HepG2 (cell line): ENCODE results near the gene IQCH. TPM values are rescaled to one million over a fixed set of nuclear protein-coding genes. Genes with fewer than 3 reads are reported as not detected.
A peak's percentile ranks its signal among the peaks of the same experiment; 100 is the strongest.

Experiments used
- BORCS8-MEF2B ChIP-seq: sonication (generic); formaldehyde crosslinking; IDR thresholded peaks from 2 replicates; pipeline ENCODE4 v1.8.0; 2022; ENCODE audit warnings: mild to moderate bottlenecking, missing genetic modification reagents
- HMG20B ChIP-seq: conservative IDR thresholded peaks from 2 replicates; pipeline ENCODE4 v1.6.1; 2016; ENCODE audit warnings: missing genetic modification reagents, missing compliant biosample characterization
- NAIF1 ChIP-seq: sonication (generic); formaldehyde crosslinking; IDR thresholded peaks from 2 replicates; pipeline ENCODE4 v1.5.0; 2020; ENCODE audit warnings: mild to moderate bottlenecking, missing genetic modification reagents, borderline replicate concordance
- ZNF253 ChIP-seq: sonication (generic); formaldehyde crosslinking; IDR thresholded peaks from 2 replicates; pipeline ENCODE4 v1.8.0; 2022; ENCODE audit warnings: mild to moderate bottlenecking, missing genetic modification reagents, borderline replicate concordance
- ZNF543 ChIP-seq: sonication (generic); formaldehyde crosslinking; IDR thresholded peaks from 2 replicates; pipeline ENCODE4 v1.4.0; 2020; ENCODE audit warnings: mild to moderate bottlenecking, missing genetic modification reagents
- ZNF713 ChIP-seq: sonication (generic); formaldehyde crosslinking; IDR thresholded peaks from 2 replicates; pipeline ENCODE4 v1.4.0; 2020; ENCODE audit warnings: mild to moderate bottlenecking, missing genetic modification reagents
- ZNF724P ChIP-seq: sonication (generic); formaldehyde crosslinking; IDR thresholded peaks from 2 replicates; pipeline ENCODE4 v1.8.0; 2022; ENCODE audit warnings: missing genetic modification reagents, borderline replicate concordance
- ZNF777 ChIP-seq: sonication (generic); formaldehyde crosslinking; IDR thresholded peaks from 2 replicates; pipeline ENCODE4 v1.4.0; 2020; ENCODE audit warnings: missing genetic modification reagents
- ZNF883 ChIP-seq: sonication (generic); formaldehyde crosslinking; IDR thresholded peaks from 2 replicates; pipeline ENCODE4 v1.5.1; 2020; ENCODE audit warnings: mild to moderate bottlenecking, missing genetic modification reagents; ENCODE audit errors: not compliant biosample characterization
- polyA plus RNA-seq, 8 experiments: library from polyadenylated mRNA; depleted of rRNA in 3 of 8; stranded (reverse) in 7 of 8; unstranded in 1 of 8; fragments of >200 nt; fragmentation: Illumina TruSeq in 4 of 8; extraction: Trizol in 4 of 8; gene quantifications; 2 replicates each; pipeline versions ENCODE4 v1.2.1 to v1.2.3, GENCODE V29; 2011 to 2016; ENCODE audit warnings: low read depth in 4 of 8, missing spikeins in 1 of 8, mixed read lengths in 1 of 8; ENCODE audit not compliant: insufficient read depth in 1 of 8
- total RNA-seq, 5 experiments: library from RNA; depleted of rRNA; stranded (reverse); fragments of >200 nt; fragmentation: Illumina TruSeq; extraction: Trizol; gene quantifications; 2 replicates each; pipeline ENCODE4 v1.2.3, GENCODE V29; 2016; ENCODE audit warnings: low read depth in 1 of 5
- TF ChIP-seq, protein P1 (sequence below): sonication (generic); formaldehyde crosslinking; IDR thresholded peaks from 2 replicates; pipeline ENCODE4 v1.5.0; 2020; ENCODE audit warnings: mild to moderate bottlenecking, missing genetic modification reagents, borderline replicate concordance
- TF ChIP-seq, protein P2 (sequence below): sonication (generic); formaldehyde crosslinking; IDR thresholded peaks from 2 replicates; pipeline ENCODE4 v1.8.0; 2022; ENCODE audit warnings: mild to moderate bottlenecking, missing genetic modification reagents
- TF ChIP-seq, protein P3 (sequence below): sonication (generic); formaldehyde crosslinking; IDR thresholded peaks from 2 replicates; pipeline ENCODE4 v1.9.0; 2021; ENCODE audit warnings: missing genetic modification reagents, borderline replicate concordance

Gene IQCH
- total and polyA plus RNA-seq, 2 of the 13 experiments (the other 11 are each of a cell fraction or from before 2014, with no cell fraction given) = 0.16 to 0.55 TPM

DNA sequence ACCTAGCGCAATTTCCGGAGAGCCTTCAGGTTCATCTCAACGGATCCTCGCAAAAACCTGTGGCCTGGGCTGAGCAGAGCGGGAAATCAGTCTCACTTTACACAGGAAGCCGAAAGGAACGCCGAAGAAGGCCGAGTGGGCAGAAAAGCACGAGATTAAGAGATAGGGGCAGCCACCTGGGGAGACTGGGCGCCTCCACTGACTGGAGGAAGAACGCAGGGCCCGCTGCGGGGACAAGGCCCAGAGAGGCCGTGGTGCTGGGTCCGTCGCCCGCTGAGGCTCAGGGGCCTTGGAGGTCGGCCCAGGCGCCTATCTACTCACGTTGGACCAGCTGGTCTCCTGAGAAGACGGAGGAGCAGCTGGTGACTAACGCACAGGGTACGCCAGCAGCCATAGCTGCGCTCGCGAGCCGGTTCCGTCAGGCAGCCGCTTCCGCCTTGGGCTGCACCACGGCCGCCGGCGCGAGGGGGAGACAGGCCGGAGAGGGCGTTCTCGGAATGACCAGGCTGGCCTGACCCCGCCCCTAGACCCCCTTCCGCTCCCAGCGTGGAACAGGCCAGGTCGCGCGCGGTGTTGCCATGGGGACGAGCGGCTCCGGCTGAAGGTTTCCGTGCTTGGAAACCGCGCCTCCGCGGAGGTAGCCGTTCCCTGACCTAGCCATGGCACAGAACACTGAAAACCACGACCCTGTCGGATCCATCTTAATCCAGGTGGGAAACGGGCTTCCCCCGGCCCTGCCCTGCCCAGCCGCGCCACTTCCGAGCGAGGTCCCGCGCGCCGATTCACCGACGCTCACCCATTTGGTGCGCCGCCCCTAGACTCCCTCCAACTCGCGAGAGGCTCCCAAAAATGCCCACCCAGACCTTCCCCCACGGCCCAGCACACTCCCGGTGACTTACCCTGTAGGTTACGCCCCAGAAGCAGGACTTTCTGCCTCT lies at the start of gene IQCH, which contains the start of gene AAGAB (continued):
- TF ChIP-seq, protein P1, sequence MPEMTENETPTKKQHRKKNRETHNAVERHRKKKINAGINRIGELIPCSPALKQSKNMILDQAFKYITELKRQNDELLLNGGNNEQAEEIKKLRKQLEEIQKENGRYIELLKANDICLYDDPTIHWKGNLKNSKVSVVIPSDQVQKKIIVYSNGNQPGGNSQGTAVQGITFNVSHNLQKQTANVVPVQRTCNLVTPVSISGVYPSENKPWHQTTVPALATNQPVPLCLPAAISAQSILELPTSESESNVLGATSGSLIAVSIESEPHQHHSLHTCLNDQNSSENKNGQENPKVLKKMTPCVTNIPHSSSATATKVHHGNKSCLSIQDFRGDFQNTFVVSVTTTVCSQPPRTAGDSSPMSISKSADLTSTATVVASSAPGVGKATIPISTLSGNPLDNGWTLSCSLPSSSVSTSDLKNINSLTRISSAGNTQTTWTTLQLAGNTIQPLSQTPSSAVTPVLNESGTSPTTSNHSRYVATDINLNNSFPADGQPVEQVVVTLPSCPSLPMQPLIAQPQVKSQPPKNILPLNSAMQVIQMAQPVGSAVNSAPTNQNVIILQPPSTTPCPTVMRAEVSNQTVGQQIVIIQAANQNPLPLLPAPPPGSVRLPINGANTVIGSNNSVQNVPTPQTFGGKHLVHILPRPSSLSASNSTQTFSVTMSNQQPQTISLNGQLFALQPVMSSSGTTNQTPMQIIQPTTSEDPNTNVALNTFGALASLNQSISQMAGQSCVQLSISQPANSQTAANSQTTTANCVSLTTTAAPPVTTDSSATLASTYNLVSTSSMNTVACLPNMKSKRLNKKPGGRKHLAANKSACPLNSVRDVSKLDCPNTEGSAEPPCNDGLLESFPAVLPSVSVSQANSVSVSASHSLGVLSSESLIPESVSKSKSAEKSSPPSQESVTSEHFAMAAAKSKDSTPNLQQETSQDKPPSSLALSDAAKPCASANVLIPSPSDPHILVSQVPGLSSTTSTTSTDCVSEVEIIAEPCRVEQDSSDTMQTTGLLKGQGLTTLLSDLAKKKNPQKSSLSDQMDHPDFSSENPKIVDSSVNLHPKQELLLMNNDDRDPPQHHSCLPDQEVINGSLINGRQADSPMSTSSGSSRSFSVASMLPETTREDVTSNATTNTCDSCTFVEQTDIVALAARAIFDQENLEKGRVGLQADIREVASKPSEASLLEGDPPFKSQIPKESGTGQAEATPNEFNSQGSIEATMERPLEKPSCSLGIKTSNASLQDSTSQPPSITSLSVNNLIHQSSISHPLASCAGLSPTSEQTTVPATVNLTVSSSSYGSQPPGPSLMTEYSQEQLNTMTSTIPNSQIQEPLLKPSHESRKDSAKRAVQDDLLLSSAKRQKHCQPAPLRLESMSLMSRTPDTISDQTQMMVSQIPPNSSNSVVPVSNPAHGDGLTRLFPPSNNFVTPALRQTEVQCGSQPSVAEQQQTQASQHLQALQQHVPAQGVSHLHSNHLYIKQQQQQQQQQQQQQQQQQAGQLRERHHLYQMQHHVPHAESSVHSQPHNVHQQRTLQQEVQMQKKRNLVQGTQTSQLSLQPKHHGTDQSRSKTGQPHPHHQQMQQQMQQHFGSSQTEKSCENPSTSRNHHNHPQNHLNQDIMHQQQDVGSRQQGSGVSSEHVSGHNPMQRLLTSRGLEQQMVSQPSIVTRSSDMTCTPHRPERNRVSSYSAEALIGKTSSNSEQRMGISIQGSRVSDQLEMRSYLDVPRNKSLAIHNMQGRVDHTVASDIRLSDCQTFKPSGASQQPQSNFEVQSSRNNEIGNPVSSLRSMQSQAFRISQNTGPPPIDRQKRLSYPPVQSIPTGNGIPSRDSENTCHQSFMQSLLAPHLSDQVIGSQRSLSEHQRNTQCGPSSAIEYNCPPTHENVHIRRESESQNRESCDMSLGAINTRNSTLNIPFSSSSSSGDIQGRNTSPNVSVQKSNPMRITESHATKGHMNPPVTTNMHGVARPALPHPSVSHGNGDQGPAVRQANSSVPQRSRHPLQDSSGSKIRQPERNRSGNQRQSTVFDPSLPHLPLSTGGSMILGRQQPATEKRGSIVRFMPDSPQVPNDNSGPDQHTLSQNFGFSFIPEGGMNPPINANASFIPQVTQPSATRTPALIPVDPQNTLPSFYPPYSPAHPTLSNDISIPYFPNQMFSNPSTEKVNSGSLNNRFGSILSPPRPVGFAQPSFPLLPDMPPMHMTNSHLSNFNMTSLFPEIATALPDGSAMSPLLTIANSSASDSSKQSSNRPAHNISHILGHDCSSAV = no peak
- no peak for TF ChIP-seq ZNF777 (CRISPR knock-in tag)
- TF ChIP-seq BORCS8-MEF2B (CRISPR knock-in tag) = no peak
- TF ChIP-seq, protein P2, sequence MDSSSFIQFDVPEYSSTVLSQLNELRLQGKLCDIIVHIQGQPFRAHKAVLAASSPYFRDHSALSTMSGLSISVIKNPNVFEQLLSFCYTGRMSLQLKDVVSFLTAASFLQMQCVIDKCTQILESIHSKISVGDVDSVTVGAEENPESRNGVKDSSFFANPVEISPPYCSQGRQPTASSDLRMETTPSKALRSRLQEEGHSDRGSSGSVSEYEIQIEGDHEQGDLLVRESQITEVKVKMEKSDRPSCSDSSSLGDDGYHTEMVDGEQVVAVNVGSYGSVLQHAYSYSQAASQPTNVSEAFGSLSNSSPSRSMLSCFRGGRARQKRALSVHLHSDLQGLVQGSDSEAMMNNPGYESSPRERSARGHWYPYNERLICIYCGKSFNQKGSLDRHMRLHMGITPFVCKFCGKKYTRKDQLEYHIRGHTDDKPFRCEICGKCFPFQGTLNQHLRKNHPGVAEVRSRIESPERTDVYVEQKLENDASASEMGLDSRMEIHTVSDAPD (CRISPR knock-in tag) = peak; percentile 24; the same call in 1 of the 2 replicates
- TF ChIP-seq ZNF724P = peak; percentile 55; the same call in 1 of the 2 replicates
- TF ChIP-seq, protein P3, sequence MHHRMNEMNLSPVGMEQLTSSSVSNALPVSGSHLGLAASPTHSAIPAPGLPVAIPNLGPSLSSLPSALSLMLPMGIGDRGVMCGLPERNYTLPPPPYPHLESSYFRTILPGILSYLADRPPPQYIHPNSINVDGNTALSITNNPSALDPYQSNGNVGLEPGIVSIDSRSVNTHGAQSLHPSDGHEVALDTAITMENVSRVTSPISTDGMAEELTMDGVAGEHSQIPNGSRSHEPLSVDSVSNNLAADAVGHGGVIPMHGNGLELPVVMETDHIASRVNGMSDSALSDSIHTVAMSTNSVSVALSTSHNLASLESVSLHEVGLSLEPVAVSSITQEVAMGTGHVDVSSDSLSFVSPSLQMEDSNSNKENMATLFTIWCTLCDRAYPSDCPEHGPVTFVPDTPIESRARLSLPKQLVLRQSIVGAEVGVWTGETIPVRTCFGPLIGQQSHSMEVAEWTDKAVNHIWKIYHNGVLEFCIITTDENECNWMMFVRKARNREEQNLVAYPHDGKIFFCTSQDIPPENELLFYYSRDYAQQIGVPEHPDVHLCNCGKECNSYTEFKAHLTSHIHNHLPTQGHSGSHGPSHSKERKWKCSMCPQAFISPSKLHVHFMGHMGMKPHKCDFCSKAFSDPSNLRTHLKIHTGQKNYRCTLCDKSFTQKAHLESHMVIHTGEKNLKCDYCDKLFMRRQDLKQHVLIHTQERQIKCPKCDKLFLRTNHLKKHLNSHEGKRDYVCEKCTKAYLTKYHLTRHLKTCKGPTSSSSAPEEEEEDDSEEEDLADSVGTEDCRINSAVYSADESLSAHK (CRISPR knock-in tag) = no peak
- peak; percentile 73 for TF ChIP-seq ZNF883 (CRISPR knock-in tag)
- TF ChIP-seq HMG20B = 0 out of 2 replicates have a peak, but pooled peaks have one; percentile 11
- peak; percentile 99 for TF ChIP-seq NAIF1 (CRISPR knock-in tag)
- TF ChIP-seq ZNF253 (CRISPR knock-in tag) = no peak
- no peak for TF ChIP-seq ZNF543 (CRISPR knock-in tag)
- TF ChIP-seq ZNF713 (CRISPR knock-in tag) = no peak; the same call in 1 of the 2 replicates
